ENCODE measurements around the gene CEP68. TPM values are rescaled to one million over a fixed set of nuclear protein-coding genes. Genes with fewer than 3 reads are reported as not detected.

CEP68 gene
- polyA plus RNA-seq, 1 donor from 2014 or later, result 34.7 TPM

DNA sequence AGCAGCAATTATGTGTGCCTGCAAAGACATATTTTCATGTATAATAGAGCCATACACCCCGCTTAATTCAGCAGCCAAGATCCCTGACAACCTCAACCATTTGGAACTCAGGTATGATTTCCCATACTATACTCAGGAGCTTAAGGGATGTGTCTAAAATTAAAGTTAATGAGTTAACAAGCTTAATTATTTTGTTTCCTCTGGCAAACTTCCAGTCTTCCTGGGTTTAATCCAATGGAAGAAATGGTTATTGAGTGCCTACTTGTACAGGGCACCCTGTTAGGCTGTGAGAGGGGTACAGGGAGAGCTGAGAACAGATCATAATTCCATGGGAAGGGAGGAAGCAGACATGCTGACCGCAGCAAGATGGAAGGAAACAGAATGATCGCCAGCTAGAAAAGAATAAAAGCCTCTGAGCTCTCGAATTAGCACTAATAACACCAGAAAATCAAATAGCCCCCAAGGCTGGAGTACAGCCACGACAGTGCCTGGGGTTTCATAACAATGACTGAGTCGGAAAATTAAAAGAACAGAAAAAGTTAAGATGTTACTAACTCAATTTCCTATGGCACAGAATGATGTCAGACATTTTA lies 20.8 kb upstream of the CEP68 start:
- Histone ChIP-seq H3F3A (ENCODE audit: insufficient read depth, low read length, poor library complexity, severe bottlenecking) (no peaks in the 10 kb centered on the region), H4K20me1 (ENCODE audit: insufficient read depth) (no peaks in the 10 kb centered on the region), H3K9ac (ENCODE audit: low read length) (no peak overlapping the region), H3K79me2 (replicated peaks; ENCODE audit: insufficient read depth, low read length) (no peaks in the 10 kb centered on the region), H3K9me2 (ENCODE audit: insufficient read depth, low read length) (no peaks in the 10 kb centered on the region), H3K27me3 (ENCODE audit: insufficient read depth, low read depth, low read length) (no peaks in the 10 kb centered on the region), H3K27ac (ENCODE audit: low read length) (no peak overlapping the region), H3K9me3 (ENCODE audit: low read length) (no peaks in the 10 kb centered on the region), H2AFZ (ENCODE audit: low read depth, low read length) (no peak overlapping the region), H3K4me2 (ENCODE audit: low read length) (no peak overlapping the region), H3K4me3 (ENCODE audit: low read length) (no peak overlapping the region), H3K36me3 (ENCODE audit: insufficient read depth, low read length) (no peaks in the 10 kb centered on the region)
- TF ChIP-seq MXI1 (conservative IDR thresholded peaks at IDR 0.05; ENCODE audit: poor library complexity, severe bottlenecking), result no peak
- TF ChIP-seq TAF1 (IDR thresholded peaks at IDR 0.05; ENCODE audit: low read depth), result no peak
- no peak for TF ChIP-seq POLR2AphosphoS5 (IDR thresholded peaks at IDR 0.05)
- no peak for TF ChIP-seq EP300 (conservative IDR thresholded peaks at IDR 0.05; ENCODE audit: poor library complexity, severe bottlenecking)
- TF ChIP-seq EZH2 (IDR thresholded peaks at IDR 0.05; ENCODE audit: borderline replicate concordance, insufficient read depth, low read length, poor library complexity, severe bottlenecking), result no peak
- no peak for TF ChIP-seq RAD21 (conservative IDR thresholded peaks at IDR 0.05)
- TF ChIP-seq, protein P1, sequence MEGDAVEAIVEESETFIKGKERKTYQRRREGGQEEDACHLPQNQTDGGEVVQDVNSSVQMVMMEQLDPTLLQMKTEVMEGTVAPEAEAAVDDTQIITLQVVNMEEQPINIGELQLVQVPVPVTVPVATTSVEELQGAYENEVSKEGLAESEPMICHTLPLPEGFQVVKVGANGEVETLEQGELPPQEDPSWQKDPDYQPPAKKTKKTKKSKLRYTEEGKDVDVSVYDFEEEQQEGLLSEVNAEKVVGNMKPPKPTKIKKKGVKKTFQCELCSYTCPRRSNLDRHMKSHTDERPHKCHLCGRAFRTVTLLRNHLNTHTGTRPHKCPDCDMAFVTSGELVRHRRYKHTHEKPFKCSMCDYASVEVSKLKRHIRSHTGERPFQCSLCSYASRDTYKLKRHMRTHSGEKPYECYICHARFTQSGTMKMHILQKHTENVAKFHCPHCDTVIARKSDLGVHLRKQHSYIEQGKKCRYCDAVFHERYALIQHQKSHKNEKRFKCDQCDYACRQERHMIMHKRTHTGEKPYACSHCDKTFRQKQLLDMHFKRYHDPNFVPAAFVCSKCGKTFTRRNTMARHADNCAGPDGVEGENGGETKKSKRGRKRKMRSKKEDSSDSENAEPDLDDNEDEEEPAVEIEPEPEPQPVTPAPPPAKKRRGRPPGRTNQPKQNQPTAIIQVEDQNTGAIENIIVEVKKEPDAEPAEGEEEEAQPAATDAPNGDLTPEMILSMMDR (IDR thresholded peaks at IDR 0.05; ENCODE audit: poor library complexity, severe bottlenecking), result no peak
- no peak for TF ChIP-seq SMC3 (conservative IDR thresholded peaks at IDR 0.05; ENCODE audit: poor library complexity)
- TF ChIP-seq, protein P2, sequence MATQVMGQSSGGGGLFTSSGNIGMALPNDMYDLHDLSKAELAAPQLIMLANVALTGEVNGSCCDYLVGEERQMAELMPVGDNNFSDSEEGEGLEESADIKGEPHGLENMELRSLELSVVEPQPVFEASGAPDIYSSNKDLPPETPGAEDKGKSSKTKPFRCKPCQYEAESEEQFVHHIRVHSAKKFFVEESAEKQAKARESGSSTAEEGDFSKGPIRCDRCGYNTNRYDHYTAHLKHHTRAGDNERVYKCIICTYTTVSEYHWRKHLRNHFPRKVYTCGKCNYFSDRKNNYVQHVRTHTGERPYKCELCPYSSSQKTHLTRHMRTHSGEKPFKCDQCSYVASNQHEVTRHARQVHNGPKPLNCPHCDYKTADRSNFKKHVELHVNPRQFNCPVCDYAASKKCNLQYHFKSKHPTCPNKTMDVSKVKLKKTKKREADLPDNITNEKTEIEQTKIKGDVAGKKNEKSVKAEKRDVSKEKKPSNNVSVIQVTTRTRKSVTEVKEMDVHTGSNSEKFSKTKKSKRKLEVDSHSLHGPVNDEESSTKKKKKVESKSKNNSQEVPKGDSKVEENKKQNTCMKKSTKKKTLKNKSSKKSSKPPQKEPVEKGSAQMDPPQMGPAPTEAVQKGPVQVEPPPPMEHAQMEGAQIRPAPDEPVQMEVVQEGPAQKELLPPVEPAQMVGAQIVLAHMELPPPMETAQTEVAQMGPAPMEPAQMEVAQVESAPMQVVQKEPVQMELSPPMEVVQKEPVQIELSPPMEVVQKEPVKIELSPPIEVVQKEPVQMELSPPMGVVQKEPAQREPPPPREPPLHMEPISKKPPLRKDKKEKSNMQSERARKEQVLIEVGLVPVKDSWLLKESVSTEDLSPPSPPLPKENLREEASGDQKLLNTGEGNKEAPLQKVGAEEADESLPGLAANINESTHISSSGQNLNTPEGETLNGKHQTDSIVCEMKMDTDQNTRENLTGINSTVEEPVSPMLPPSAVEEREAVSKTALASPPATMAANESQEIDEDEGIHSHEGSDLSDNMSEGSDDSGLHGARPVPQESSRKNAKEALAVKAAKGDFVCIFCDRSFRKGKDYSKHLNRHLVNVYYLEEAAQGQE (IDR thresholded peaks at IDR 0.05; ENCODE audit: borderline replicate concordance), result no peak

DNA sequence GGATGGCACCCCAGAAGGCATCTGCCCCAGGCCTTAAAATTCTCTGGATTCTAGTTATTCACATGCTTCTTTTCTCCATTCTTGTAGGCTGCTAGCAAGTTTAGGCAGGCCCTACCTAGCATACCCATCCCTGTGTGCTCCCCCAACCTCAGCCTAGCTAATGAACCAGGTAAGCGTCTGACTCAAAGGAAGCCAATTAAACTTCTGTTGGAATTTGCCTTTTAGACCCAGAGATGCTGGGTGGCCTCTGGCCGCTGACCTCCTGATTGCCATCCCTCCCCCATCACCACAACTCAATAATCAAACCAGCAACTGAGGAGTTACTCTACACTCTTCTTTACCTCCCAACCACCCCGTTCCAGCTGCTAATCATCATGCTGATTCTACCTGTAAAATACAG lies 19.0 kb upstream of the CEP68 start:
- Histone ChIP-seq H3K27ac (ENCODE audit: low read length) (no peak overlapping the region), H3F3A (ENCODE audit: insufficient read depth, low read length, poor library complexity, severe bottlenecking) (no peaks in the 10 kb centered on the region), H2AFZ (ENCODE audit: low read depth, low read length) (no peak overlapping the region), H3K9me2 (ENCODE audit: insufficient read depth, low read length) (no peaks in the 10 kb centered on the region), H3K4me2 (ENCODE audit: low read length) (no peak overlapping the region), H3K9me3 (ENCODE audit: low read length) (no peaks in the 10 kb centered on the region), H3K27me3 (ENCODE audit: insufficient read depth, low read depth, low read length) (no peaks in the 10 kb centered on the region), H3K36me3 (ENCODE audit: insufficient read depth, low read length) (no peaks in the 10 kb centered on the region), H3K9ac (ENCODE audit: low read length) (no peak overlapping the region), H3K4me3 (ENCODE audit: low read length) (no peak overlapping the region), H4K20me1 (ENCODE audit: insufficient read depth) (no peaks in the 10 kb centered on the region), H3K79me2 (replicated peaks; ENCODE audit: insufficient read depth, low read length) (no peaks in the 10 kb centered on the region)
- TF ChIP-seq, protein P1 (IDR thresholded peaks at IDR 0.05; ENCODE audit: poor library complexity, severe bottlenecking), result no peak
- TF ChIP-seq EP300 (conservative IDR thresholded peaks at IDR 0.05; ENCODE audit: poor library complexity, severe bottlenecking) (no peak), POLR2AphosphoS5 (IDR thresholded peaks at IDR 0.05) (no peak), TAF1 (IDR thresholded peaks at IDR 0.05; ENCODE audit: low read depth) (no peak), SMC3 (conservative IDR thresholded peaks at IDR 0.05; ENCODE audit: poor library complexity) (no peak), EZH2 (IDR thresholded peaks at IDR 0.05; ENCODE audit: borderline replicate concordance, insufficient read depth, low read length, poor library complexity, severe bottlenecking) (no peak), MXI1 (conservative IDR thresholded peaks at IDR 0.05; ENCODE audit: poor library complexity, severe bottlenecking) (no peak), RAD21 (conservative IDR thresholded peaks at IDR 0.05) (no peak)
- TF ChIP-seq, protein P2 (IDR thresholded peaks at IDR 0.05; ENCODE audit: borderline replicate concordance), result no peak

Data from neural cell (in vitro differentiated cells).